Activated CD8-positive, alpha-beta T cell treated with anti-CD3 and anti-CD28 coated beads for 36 hours (primary cell): Measurements from ENCODE around the gene NBAS. TPM values are rescaled to one million over a fixed set of nuclear protein-coding genes. Genes with fewer than 3 reads are reported as not detected.

Experiments
- ATAC-seq: fragments of 200-7000 bp; cut with Tn5 transposase; one replicate; pipeline ENCODE4 v1.10.0; 2021; ENCODE audit warnings: mild to moderate bottlenecking, moderate library complexity
- CTCF ChIA-PET: fragments of 350-600 bp; sonication (Branson Sonifier 250); formaldehyde crosslinking; loops from one replicate; lab custom pipeline; 2021; ENCODE audit warnings: antibody characterized with exemption; lab: Charles Lee
- POLR2A ChIA-PET: fragments of 350-600 bp; sonication (Branson Sonifier 250); formaldehyde crosslinking; loops from one replicate; lab custom pipeline; 2021; ENCODE audit warnings: antibody characterized with exemption; lab: Charles Lee
- DNase-seq: peaks from one replicate; pipeline ENCODE4 v3.0.0-alpha.2; 2020
- H3K27ac Mint-ChIP-seq: one replicate; pipeline ENCODE4 v1.8.0; 2021; ENCODE audit warnings: mild to moderate bottlenecking, mixed read lengths
- H3K27me3 Mint-ChIP-seq: one replicate; pipeline ENCODE4 v1.8.0; 2021; ENCODE audit warnings: mixed read lengths
- H3K36me3 Mint-ChIP-seq: one replicate; pipeline ENCODE4 v1.8.0; 2021; ENCODE audit warnings: low read depth, mixed read lengths
- H3K4me1 Mint-ChIP-seq: one replicate; pipeline ENCODE4 v1.8.0; 2021; ENCODE audit warnings: low read depth, mixed read lengths
- H3K4me3 Mint-ChIP-seq: one replicate; pipeline ENCODE4 v1.8.0; 2021; ENCODE audit warnings: mild to moderate bottlenecking, moderate library complexity, mixed read lengths
- H3K9me3 Mint-ChIP-seq: one replicate; pipeline ENCODE4 v1.8.0; 2021; ENCODE audit warnings: mixed read lengths
- intact Hi-C: fragments of 100-400 bp; cut with micrococcal nuclease; formaldehyde crosslinking; loops from one replicate; pipeline ENCODE4 v1.10.0; 2022
- total RNA-seq, 2 experiments: library from RNA; stranded (reverse); gene quantifications; one replicate each; pipeline ENCODE4 v1.2.3, GENCODE V29; 2021
- TF ChIP-seq, protein P1 (sequence below): fragments of 200-600 bp; IDR thresholded peaks from one replicate; pipeline ENCODE4 v1.8.0; 2022; ENCODE audit warnings: antibody characterized with exemption, mild to moderate bottlenecking

The NBAS gene
- total RNA-seq, 2 experiments from 2014 or later, result 40.9 to 41.9 TPM

DNA sequence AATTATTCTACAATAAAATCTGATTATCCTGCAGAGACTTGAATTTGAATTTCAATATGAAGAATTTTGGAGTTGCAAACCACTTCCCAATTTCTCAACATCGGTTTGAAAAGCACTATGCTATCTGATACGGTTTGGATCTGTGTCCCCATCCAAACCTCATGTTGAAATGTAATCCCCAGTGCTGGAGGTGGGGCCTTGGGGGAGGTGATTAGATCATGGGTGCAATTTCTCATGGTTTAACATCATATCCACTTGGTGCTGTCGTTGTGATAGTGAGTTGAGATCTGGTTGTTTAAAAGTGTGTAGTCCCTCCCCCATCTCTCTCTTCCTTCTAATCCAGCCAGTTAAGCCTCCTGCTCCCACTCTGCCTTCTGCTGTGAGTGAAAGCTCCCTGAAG lies 205.7 kb downstream of the NBAS start:
- ATAC-seq (no peak), DNase-seq (no peak)
- intact Hi-C loops, result no loop called here
- Mint-ChIP-seq H3K36me3 (peaks cover 57% of the 10 kb centered on the region), H3K9me3 (no peaks in the 10 kb centered on the region), H3K4me3 (no peak overlapping the region), H3K27me3 (no peaks in the 10 kb centered on the region), H3K4me1 (no peaks in the 10 kb centered on the region), H3K27ac (no peak overlapping the region)
- ChIA-PET CTCF (no interaction called here), POLR2A (no interaction called here)
- TF ChIP-seq, protein P1, sequence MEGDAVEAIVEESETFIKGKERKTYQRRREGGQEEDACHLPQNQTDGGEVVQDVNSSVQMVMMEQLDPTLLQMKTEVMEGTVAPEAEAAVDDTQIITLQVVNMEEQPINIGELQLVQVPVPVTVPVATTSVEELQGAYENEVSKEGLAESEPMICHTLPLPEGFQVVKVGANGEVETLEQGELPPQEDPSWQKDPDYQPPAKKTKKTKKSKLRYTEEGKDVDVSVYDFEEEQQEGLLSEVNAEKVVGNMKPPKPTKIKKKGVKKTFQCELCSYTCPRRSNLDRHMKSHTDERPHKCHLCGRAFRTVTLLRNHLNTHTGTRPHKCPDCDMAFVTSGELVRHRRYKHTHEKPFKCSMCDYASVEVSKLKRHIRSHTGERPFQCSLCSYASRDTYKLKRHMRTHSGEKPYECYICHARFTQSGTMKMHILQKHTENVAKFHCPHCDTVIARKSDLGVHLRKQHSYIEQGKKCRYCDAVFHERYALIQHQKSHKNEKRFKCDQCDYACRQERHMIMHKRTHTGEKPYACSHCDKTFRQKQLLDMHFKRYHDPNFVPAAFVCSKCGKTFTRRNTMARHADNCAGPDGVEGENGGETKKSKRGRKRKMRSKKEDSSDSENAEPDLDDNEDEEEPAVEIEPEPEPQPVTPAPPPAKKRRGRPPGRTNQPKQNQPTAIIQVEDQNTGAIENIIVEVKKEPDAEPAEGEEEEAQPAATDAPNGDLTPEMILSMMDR, result no peak

DNA sequence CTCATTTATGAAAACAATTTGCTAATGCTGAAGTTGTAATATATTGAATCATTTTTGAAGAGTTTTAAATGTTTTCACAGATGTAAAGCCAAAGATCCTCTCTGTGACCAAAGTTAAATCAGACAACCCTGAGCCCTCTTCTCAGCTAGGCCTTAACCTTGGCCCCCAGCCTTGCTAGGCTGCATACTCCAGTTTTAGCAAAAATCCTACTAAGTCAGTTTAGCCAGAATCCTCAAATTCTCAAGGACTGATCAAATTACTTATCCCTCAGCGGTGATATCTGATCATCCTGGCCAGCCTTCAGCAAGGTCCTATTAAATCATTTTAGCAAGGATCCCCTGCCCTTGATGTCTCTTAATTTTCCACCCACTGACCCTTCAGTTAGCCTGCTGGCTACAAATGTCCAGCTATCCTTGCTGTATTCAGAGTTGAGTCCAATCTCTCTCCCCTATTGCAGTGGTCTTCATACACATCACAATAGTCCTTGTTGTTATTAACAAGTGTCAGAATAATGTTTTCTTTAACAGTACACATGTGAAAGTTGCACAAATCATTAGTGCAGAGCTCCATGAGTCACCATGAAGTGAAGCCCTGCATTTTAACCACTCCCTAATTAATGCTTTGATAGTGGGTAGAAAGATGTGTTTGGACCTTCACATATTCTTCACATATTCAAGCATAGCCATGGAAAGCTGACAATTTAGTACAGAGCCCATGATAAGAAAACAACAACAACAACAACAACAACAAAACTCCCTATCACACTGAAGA lies 206.4 kb downstream of the NBAS start:
- TF ChIP-seq, protein P1, result no peak
- ChIA-PET CTCF (no interaction called here), POLR2A (no interaction called here)
- Mint-ChIP-seq H3K27me3 (no peaks in the 10 kb centered on the region), H3K9me3 (no peaks in the 10 kb centered on the region), H3K4me1 (no peaks in the 10 kb centered on the region), H3K4me3 (no peak overlapping the region), H3K27ac (no peak overlapping the region), H3K36me3 (peaks cover 60% of the 10 kb centered on the region)
- intact Hi-C loops, result no loop called here
- ATAC-seq (no peak), DNase-seq (no peak)

DNA sequence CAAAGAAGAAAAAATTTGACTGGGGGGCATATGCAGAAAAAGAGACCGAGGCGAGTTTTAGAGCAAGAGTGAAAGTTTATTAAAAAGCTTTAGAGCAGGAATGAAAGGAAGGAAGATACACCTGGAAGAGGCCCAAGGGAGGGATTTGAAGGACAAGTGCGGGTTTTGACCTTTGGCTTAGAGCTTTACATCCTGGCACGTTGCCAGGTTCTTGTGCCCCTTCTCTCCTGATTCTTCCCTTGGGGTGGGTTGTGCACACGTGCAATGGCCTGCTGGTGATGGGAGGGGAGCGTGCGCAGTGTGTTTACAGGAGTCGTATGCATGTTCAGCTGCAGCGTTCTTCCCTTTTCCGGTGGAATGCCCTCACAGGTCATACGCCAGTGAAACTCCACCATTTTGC lies 208.8 kb downstream of the NBAS start:
- DNase-seq (no peak), ATAC-seq (no peak)
- TF ChIP-seq, protein P1, result no peak
- Mint-ChIP-seq H3K9me3 (no peaks in the 10 kb centered on the region), H3K36me3 (peaks cover 67% of the 10 kb centered on the region), H3K4me1 (no peaks in the 10 kb centered on the region), H3K27me3 (no peaks in the 10 kb centered on the region), H3K4me3 (no peak overlapping the region), H3K27ac (no peak overlapping the region)
- POLR2A ChIA-PET, result no interaction called here
- intact Hi-C loops, result no loop called here
- CTCF ChIA-PET, result no interaction called here

DNA sequence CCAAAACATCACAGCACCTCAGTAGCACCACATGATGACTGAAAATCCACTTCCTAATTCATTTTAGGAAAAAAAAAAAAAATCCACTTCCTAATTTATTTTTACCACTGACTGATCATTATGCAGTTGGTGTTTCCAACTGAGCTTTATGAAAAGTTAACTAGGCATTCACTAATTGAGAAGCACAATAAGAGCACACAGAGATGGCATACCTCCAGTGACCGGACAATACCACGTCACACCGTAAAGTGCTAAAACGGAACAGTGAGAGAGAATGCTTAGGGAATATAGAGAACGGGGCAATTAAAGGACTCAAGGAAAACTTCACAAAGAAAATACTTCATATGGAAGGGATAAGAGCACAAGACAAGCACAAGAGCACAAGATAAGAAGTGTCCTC lies 212.5 kb downstream of the NBAS start:
- Mint-ChIP-seq H3K27me3 (no peaks in the 10 kb centered on the region), H3K4me1 (no peaks in the 10 kb centered on the region), H3K27ac (no peak overlapping the region), H3K9me3 (peaks cover 7% of the 10 kb centered on the region), H3K4me3 (no peak overlapping the region), H3K36me3 (peaks cover 71% of the 10 kb centered on the region)
- intact Hi-C loops, result no loop called here
- TF ChIP-seq, protein P1, result no peak
- ATAC-seq, result no peak
- CTCF ChIA-PET, result no interaction called here
- POLR2A ChIA-PET, result interaction anchor here (0.6 kb wide), 1 partner anchor 213 kb away, joined by 4 read pairs; no protein-coding TSS in a partner anchor
- DNase-seq, result no peak

DNA sequence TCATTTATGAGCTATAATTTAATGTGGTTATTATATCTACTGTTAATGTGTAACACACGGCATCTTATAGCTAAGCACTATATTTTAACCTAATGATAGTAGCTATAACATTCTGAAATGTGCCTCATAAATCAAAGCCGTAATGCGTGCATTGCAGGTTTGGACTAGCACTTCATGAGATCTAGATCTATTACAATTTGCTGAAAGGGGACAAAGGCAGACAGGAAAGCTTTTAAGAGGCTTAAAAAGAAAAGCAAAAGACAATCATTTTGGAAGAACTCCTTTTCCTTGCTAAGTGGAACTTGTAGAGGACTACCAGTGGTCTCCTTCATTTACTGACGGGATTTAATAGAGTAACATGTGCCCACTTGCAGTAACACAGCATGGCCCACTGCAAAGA lies 213.1 kb downstream of the NBAS start:
- Mint-ChIP-seq H3K9me3 (peaks cover 7% of the 10 kb centered on the region), H3K27me3 (no peaks in the 10 kb centered on the region), H3K4me1 (no peaks in the 10 kb centered on the region), H3K4me3 (no peak overlapping the region), H3K27ac (no peak overlapping the region), H3K36me3 (peaks cover 70% of the 10 kb centered on the region)
- TF ChIP-seq, protein P1, result no peak
- DNase-seq (no peak), ATAC-seq (no peak)
- ChIA-PET POLR2A (no interaction called here), CTCF (no interaction called here)
- intact Hi-C loops, result no loop called here
